Measurements from ENCODE around the gene MYO10.

The MYO10 gene

DNA sequence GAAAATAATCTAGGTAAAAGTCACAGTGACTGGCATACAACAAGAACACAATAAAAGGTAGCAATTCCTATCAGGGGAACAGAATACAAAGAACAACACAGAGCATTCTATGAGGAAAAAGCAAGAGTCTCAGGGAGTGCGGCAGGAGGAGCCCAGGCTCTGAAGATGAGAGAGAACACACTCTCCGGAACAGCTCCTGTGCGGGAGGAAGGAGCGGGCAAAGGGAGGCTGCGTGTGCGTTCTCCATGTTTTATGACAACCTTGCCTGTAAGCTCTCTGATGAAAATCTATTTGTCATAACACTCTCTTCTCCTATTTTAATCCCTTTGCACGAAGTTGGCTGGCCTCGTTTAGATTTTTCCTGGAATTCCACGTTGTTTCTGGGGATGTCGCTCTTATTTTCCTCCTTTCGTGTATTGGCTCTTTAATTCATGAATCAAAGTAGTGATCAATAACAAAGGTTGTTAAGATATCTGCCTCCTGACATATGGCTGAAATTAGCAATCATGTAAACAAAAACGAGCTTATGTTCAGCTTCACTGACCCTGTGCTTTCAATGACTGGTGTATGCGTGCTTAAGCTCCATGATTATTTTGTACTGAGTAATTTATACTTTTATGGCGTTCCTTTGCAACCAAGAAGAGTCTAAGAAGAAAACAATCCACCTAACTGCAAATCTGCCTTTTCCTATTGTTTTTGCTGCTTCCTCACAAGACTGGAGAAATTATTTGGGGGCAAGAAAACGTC, 109.5 kb downstream of the MYO10 start:
- H3K9me3 ChIP-seq (ENCODE audit: control insufficient read depth, insufficient read depth, low read length), result no peaks in the 10 kb centered on the region
- H3K36me3 ChIP-seq (ENCODE audit: control insufficient read depth, insufficient read depth, low read length), result 0 out of 2 replicates have a peak, but pooled peaks cover 4% of the 10 kb centered on the region
- no peak for DNase-seq (ENCODE audit: low read depth, low spot score)
- no peaks in the 10 kb centered on the region for H3K27me3 ChIP-seq (ENCODE audit: control insufficient read depth, insufficient read depth, low read length)
- H3K4me3 ChIP-seq (ENCODE audit: low read length), result no peak overlapping the region
- no peak overlapping the region for H3K27ac ChIP-seq (ENCODE audit: low read length)
- WGBS (ENCODE audit: insufficient coverage, insufficient read length), result no CpG with 5 or more reads among the region's 15 CpGs
- H3K4me1 ChIP-seq (ENCODE audit: control insufficient read depth, insufficient read depth, low read length), result no peaks in the 10 kb centered on the region

- H3K4me1 ChIP-seq (ENCODE audit: control insufficient read depth, insufficient read depth, low read length), result no peaks in the 10 kb centered on the region
- no peaks in the 10 kb centered on the region for H3K36me3 ChIP-seq (ENCODE audit: control insufficient read depth, insufficient read depth, low read length)
- no CpG with 5 or more reads among the region's 4 CpGs for WGBS (ENCODE audit: insufficient coverage, insufficient read length)
- no peaks in the 10 kb centered on the region for H3K9me3 ChIP-seq (ENCODE audit: control insufficient read depth, insufficient read depth, low read length)
- no peak overlapping the region for H3K4me3 ChIP-seq (ENCODE audit: low read length)
- no peak for DNase-seq (ENCODE audit: low read depth, low spot score)
- H3K27me3 ChIP-seq (ENCODE audit: control insufficient read depth, insufficient read depth, low read length), result no peaks in the 10 kb centered on the region
- no peak overlapping the region for H3K27ac ChIP-seq (ENCODE audit: low read length)
Measured at GRCh38 chr5:16819522-16820167, 116.4 kb downstream of the MYO10 start.

- no peak for DNase-seq (ENCODE audit: low read depth, low spot score)
- Histone ChIP-seq H3K27me3 (ENCODE audit: control insufficient read depth, insufficient read depth, low read length) (no peaks in the 10 kb centered on the region), H3K27ac (ENCODE audit: low read length) (no peak overlapping the region), H3K4me3 (ENCODE audit: low read length) (no peak overlapping the region), H3K36me3 (ENCODE audit: control insufficient read depth, insufficient read depth, low read length) (no peaks in the 10 kb centered on the region), H3K9me3 (ENCODE audit: control insufficient read depth, insufficient read depth, low read length) (no peaks in the 10 kb centered on the region), H3K4me1 (ENCODE audit: control insufficient read depth, insufficient read depth, low read length) (no peaks in the 10 kb centered on the region)
- WGBS (ENCODE audit: insufficient coverage, insufficient read length), result no CpG with 5 or more reads among the region's 3 CpGs
Measured at GRCh38 chr5:16815432-16815831, 120.7 kb downstream of the MYO10 start.

- H3K27ac ChIP-seq (ENCODE audit: low read length), result no peak overlapping the region
- H3K9me3 ChIP-seq (ENCODE audit: control insufficient read depth, insufficient read depth, low read length), result no peaks in the 10 kb centered on the region
- no CpG with 5 or more reads among the region's 4 CpGs for WGBS (ENCODE audit: insufficient coverage, insufficient read length)
- no peaks in the 10 kb centered on the region for H3K36me3 ChIP-seq (ENCODE audit: control insufficient read depth, insufficient read depth, low read length)
- DNase-seq (ENCODE audit: low read depth, low spot score), result no peak
- no peak overlapping the region for H3K4me3 ChIP-seq (ENCODE audit: low read length)
- no peaks in the 10 kb centered on the region for H3K27me3 ChIP-seq (ENCODE audit: control insufficient read depth, insufficient read depth, low read length)
- no peaks in the 10 kb centered on the region for H3K4me1 ChIP-seq (ENCODE audit: control insufficient read depth, insufficient read depth, low read length)
Measured at GRCh38 chr5:16812911-16813310, 123.2 kb downstream of the MYO10 start.

- WGBS (ENCODE audit: insufficient coverage, insufficient read length), result no CpG with 5 or more reads among the region's 3 CpGs
- Histone ChIP-seq H3K4me3 (ENCODE audit: low read length) (no peak overlapping the region), H3K4me1 (ENCODE audit: control insufficient read depth, insufficient read depth, low read length) (0 out of 2 replicates have a peak, but pooled peaks cover under 1% of the 10 kb centered on the region), H3K27ac (ENCODE audit: low read length) (no peak overlapping the region), H3K36me3 (ENCODE audit: control insufficient read depth, insufficient read depth, low read length) (no peaks in the 10 kb centered on the region), H3K27me3 (ENCODE audit: control insufficient read depth, insufficient read depth, low read length) (no peaks in the 10 kb centered on the region), H3K9me3 (ENCODE audit: control insufficient read depth, insufficient read depth, low read length) (no peaks in the 10 kb centered on the region)
- no peak for DNase-seq (ENCODE audit: low read depth, low spot score)
Measured at GRCh38 chr5:16812448-16812847, 123.6 kb downstream of the MYO10 start.

DNA sequence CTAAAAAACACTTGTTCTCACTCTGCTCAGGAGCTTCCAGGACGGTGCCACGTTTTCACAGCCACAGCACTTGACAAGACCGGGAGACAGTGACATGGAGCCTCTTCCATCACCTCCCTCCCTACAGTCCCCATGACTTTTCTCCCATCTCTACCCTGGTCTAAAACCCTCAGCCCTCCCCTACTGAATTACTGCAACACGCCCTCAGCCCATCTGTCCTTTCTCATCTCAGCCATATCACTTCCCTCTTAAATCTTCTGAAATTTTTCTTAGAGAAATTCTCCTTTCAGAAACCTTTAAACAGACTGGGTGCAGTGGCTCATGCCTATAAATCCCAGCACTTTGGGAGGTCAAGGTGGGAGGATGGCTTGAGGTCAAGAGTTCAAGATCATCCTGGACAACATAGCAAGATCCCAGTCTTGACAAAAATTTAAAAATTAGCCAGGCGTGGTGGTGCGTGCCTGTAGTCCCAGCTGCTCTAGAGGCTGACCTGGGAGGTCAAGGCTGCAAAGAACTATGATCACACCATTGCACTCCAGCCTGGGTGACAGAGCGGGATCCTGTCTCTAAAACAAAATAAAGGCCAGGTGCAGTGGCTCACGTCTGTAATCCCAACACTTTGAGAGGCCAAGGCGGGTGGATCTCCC, 125.8 kb downstream of the MYO10 start:
- Histone ChIP-seq H3K27me3 (ENCODE audit: control insufficient read depth, insufficient read depth, low read length) (no peaks in the 10 kb centered on the region), H3K9me3 (ENCODE audit: control insufficient read depth, insufficient read depth, low read length) (no peaks in the 10 kb centered on the region), H3K27ac (ENCODE audit: low read length) (no peak overlapping the region), H3K4me1 (ENCODE audit: control insufficient read depth, insufficient read depth, low read length) (0 out of 2 replicates have a peak, but pooled peaks cover 2% of the 10 kb centered on the region), H3K4me3 (ENCODE audit: low read length) (no peak overlapping the region), H3K36me3 (ENCODE audit: control insufficient read depth, insufficient read depth, low read length) (no peaks in the 10 kb centered on the region)
- DNase-seq (ENCODE audit: low read depth, low spot score), result no peak
- no CpG with 5 or more reads among the region's 9 CpGs for WGBS (ENCODE audit: insufficient coverage, insufficient read length)

DNA sequence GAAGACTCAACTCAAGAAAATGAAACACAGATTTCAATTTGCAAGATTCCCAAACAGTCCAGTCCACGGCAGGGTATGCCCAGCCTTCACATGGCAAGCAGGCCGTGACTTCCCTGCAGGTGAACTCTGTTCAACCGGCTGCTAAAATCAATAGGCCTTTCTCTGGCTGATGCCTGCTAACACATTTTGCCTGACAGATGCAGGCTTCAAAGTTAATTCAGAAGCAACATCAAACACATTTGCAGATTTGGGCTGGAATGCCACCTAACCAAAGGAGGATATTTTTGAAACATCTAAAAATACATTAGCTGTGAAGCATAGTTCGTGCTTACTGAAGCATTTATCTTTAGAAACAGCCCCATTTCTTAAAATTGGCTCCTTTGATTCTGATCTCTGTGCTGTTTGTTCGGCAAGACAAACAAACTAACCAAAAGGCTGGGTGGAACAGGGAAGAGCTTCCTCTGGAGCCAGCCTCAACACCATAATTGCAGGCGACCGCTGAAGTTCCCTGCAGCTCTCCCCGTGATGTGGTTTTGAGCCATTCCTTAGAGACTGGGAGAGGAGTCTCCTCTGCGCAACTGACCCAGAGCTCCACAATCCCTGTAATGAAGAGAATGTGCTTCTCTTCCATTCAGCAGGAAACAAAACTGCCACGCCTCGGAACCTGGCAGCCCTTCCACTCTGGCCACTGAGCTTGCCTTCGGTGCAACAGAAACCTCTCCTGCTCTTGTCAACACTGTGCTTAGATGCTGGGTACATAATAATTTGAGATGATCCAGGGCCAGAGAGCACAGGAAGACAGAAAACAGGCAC, 126.5 kb downstream of the MYO10 start:
- no peak for DNase-seq (ENCODE audit: low read depth, low spot score)
- Histone ChIP-seq H3K4me3 (ENCODE audit: low read length) (no peak overlapping the region), H3K36me3 (ENCODE audit: control insufficient read depth, insufficient read depth, low read length) (no peaks in the 10 kb centered on the region), H3K9me3 (ENCODE audit: control insufficient read depth, insufficient read depth, low read length) (no peaks in the 10 kb centered on the region), H3K4me1 (ENCODE audit: control insufficient read depth, insufficient read depth, low read length) (0 out of 2 replicates have a peak, but pooled peaks cover 2% of the 10 kb centered on the region), H3K27me3 (ENCODE audit: control insufficient read depth, insufficient read depth, low read length) (no peaks in the 10 kb centered on the region), H3K27ac (ENCODE audit: low read length) (no peak overlapping the region)
- WGBS (ENCODE audit: insufficient coverage, insufficient read length), result no CpG with 5 or more reads among the region's 12 CpGs

DNA sequence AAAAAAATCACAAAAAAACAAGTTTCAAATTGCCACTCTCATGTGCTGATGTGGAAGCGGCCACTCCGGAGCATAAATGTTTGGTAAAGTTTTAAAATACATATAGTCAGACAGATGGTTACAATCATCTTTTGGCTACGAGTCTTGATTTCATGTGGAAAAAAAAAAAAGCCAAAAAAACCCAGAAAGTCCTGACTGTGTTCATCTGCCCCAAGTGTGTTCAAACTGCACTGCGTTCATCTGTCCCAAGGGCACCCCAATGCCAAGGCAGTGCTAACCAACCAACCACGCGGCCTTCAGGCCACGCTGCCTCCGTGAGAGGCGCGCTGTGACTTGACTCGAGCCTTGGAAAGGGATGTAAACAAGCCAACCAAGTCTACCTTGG, 127.1 kb downstream of the MYO10 start:
- H3K4me3 ChIP-seq (ENCODE audit: low read length), result no peak overlapping the region
- H3K36me3 ChIP-seq (ENCODE audit: control insufficient read depth, insufficient read depth, low read length), result no peaks in the 10 kb centered on the region
- WGBS (ENCODE audit: insufficient coverage, insufficient read length), result no CpG with 5 or more reads among the region's 11 CpGs
- H3K4me1 ChIP-seq (ENCODE audit: control insufficient read depth, insufficient read depth, low read length), result 0 out of 2 replicates have a peak, but pooled peaks cover 2% of the 10 kb centered on the region
- no peak for DNase-seq (ENCODE audit: low read depth, low spot score)
- no peak overlapping the region for H3K27ac ChIP-seq (ENCODE audit: low read length)
- no peaks in the 10 kb centered on the region for H3K27me3 ChIP-seq (ENCODE audit: control insufficient read depth, insufficient read depth, low read length)
- H3K9me3 ChIP-seq (ENCODE audit: control insufficient read depth, insufficient read depth, low read length), result no peaks in the 10 kb centered on the region

GRCh38 chr5:16808021-16808420, 128.1 kb downstream of the MYO10 start:
- Histone ChIP-seq H3K4me3 (ENCODE audit: low read length) (no peak overlapping the region), H3K4me1 (ENCODE audit: control insufficient read depth, insufficient read depth, low read length) (0 out of 2 replicates have a peak, but pooled peaks cover 2% of the 10 kb centered on the region), H3K27ac (ENCODE audit: low read length) (no peak overlapping the region), H3K9me3 (ENCODE audit: control insufficient read depth, insufficient read depth, low read length) (no peaks in the 10 kb centered on the region), H3K27me3 (ENCODE audit: control insufficient read depth, insufficient read depth, low read length) (no peaks in the 10 kb centered on the region), H3K36me3 (ENCODE audit: control insufficient read depth, insufficient read depth, low read length) (no peaks in the 10 kb centered on the region)
- WGBS (ENCODE audit: insufficient coverage, insufficient read length), result no CpG with 5 or more reads among the region's 7 CpGs
- no peak for DNase-seq (ENCODE audit: low read depth, low spot score)

GRCh38 chr5:16807547-16807864, 128.6 kb downstream of the MYO10 start:
- H3K36me3 ChIP-seq (ENCODE audit: control insufficient read depth, insufficient read depth, low read length), result no peaks in the 10 kb centered on the region
- no CpG with 5 or more reads among the region's 5 CpGs for WGBS (ENCODE audit: insufficient coverage, insufficient read length)
- H3K4me3 ChIP-seq (ENCODE audit: low read length), result no peak overlapping the region
- 0 out of 2 replicates have a peak, but pooled peaks cover 2% of the 10 kb centered on the region for H3K4me1 ChIP-seq (ENCODE audit: control insufficient read depth, insufficient read depth, low read length)
- H3K9me3 ChIP-seq (ENCODE audit: control insufficient read depth, insufficient read depth, low read length), result no peaks in the 10 kb centered on the region
- H3K27ac ChIP-seq (ENCODE audit: low read length), result no peak overlapping the region
- no peak for DNase-seq (ENCODE audit: low read depth, low spot score)
- no peaks in the 10 kb centered on the region for H3K27me3 ChIP-seq (ENCODE audit: control insufficient read depth, insufficient read depth, low read length)
